ENCODE data around the gene SLC11A1.

The SLC11A1 gene

GRCh38 chr2:218387369-218388194 lies 5.5 kb downstream of the SLC11A1 start:
- H3K27me3 ChIP-seq (ENCODE audit: control insufficient read depth, insufficient read depth, low read length), result peaks cover 4% of the 10 kb centered on the region
- H3K9me3 ChIP-seq (replicated peaks; ENCODE audit: low read length), result no peaks in the 10 kb centered on the region
- peak overlapping the region; percentile 64 for H3K4me3 ChIP-seq (ENCODE audit: low read length)
- peaks cover 8% of the 10 kb centered on the region for H3K4me1 ChIP-seq (ENCODE audit: control insufficient read depth, insufficient read depth, low read length)
- H3K4me2 ChIP-seq (ENCODE audit: low read length), result peak overlapping the region; percentile 80
- H3K36me3 ChIP-seq (ENCODE audit: insufficient read depth, low read length), result no peaks in the 10 kb centered on the region
- no peak overlapping the region for H3K9ac ChIP-seq (ENCODE audit: low read depth, low read length)

GRCh38 chr2:218389333-218390150 lies 7.5 kb downstream of the SLC11A1 start:
- Histone ChIP-seq H3K4me2 (ENCODE audit: low read length) (no peak overlapping the region), H3K4me3 (ENCODE audit: low read length) (no peak overlapping the region), H3K27me3 (ENCODE audit: control insufficient read depth, insufficient read depth, low read length) (no peaks in the 10 kb centered on the region), H3K4me1 (ENCODE audit: control insufficient read depth, insufficient read depth, low read length) (peaks cover 8% of the 10 kb centered on the region), H3K9me3 (replicated peaks; ENCODE audit: low read length) (no peaks in the 10 kb centered on the region), H3K9ac (ENCODE audit: low read depth, low read length) (no peak overlapping the region), H3K36me3 (ENCODE audit: insufficient read depth, low read length) (no peaks in the 10 kb centered on the region)

- H3K9ac ChIP-seq (ENCODE audit: low read depth, low read length), result no peak overlapping the region
- H3K36me3 ChIP-seq (ENCODE audit: insufficient read depth, low read length), result no peaks in the 10 kb centered on the region
- H3K4me3 ChIP-seq (ENCODE audit: low read length), result no peak overlapping the region
- H3K27me3 ChIP-seq (ENCODE audit: control insufficient read depth, insufficient read depth, low read length), result no peaks in the 10 kb centered on the region
- H3K9me3 ChIP-seq (replicated peaks; ENCODE audit: low read length), result no peaks in the 10 kb centered on the region
- no peak overlapping the region for H3K4me2 ChIP-seq (ENCODE audit: low read length)
- H3K4me1 ChIP-seq (ENCODE audit: control insufficient read depth, insufficient read depth, low read length), result peaks cover 8% of the 10 kb centered on the region
Observed at GRCh38 chr2:218391202-218391601, 9.1 kb downstream of the SLC11A1 start.

- Histone ChIP-seq H3K4me3 (ENCODE audit: low read length) (no peak overlapping the region), H3K9ac (ENCODE audit: low read depth, low read length) (no peak overlapping the region)
Observed at GRCh38 chr2:218392459-218392858, 10.4 kb downstream of the SLC11A1 start.

GRCh38 chr2:218392891-218393462 lies 10.9 kb downstream of the SLC11A1 start:
- no peak overlapping the region for H3K4me2 ChIP-seq (ENCODE audit: low read length)
- no peaks in the 10 kb centered on the region for H3K9me3 ChIP-seq (replicated peaks; ENCODE audit: low read length)
- no peak overlapping the region for H3K9ac ChIP-seq (ENCODE audit: low read depth, low read length)
- no peaks in the 10 kb centered on the region for H3K27me3 ChIP-seq (ENCODE audit: control insufficient read depth, insufficient read depth, low read length)
- no peak overlapping the region for H3K4me3 ChIP-seq (ENCODE audit: low read length)
- H3K36me3 ChIP-seq (ENCODE audit: insufficient read depth, low read length), result no peaks in the 10 kb centered on the region
- H3K4me1 ChIP-seq (ENCODE audit: control insufficient read depth, insufficient read depth, low read length), result peaks cover 16% of the 10 kb centered on the region

More at GRCh38 chr2:218392459-218392858, 10.4 kb downstream of the SLC11A1 start:
- no peaks in the 10 kb centered on the region for H3K27me3 ChIP-seq (ENCODE audit: control insufficient read depth, insufficient read depth, low read length)
- no peaks in the 10 kb centered on the region for H3K9me3 ChIP-seq (replicated peaks; ENCODE audit: low read length)
- no peak overlapping the region for H3K4me2 ChIP-seq (ENCODE audit: low read length)
- peaks cover 15% of the 10 kb centered on the region for H3K4me1 ChIP-seq (ENCODE audit: control insufficient read depth, insufficient read depth, low read length)
- no peaks in the 10 kb centered on the region for H3K36me3 ChIP-seq (ENCODE audit: insufficient read depth, low read length)

GRCh38 chr2:218393750-218394290 lies 11.7 kb downstream of the SLC11A1 start:
- Histone ChIP-seq H3K36me3 (ENCODE audit: insufficient read depth, low read length) (no peaks in the 10 kb centered on the region), H3K9ac (ENCODE audit: low read depth, low read length) (no peak overlapping the region), H3K27me3 (ENCODE audit: control insufficient read depth, insufficient read depth, low read length) (no peaks in the 10 kb centered on the region), H3K4me2 (ENCODE audit: low read length) (no peak overlapping the region), H3K4me1 (ENCODE audit: control insufficient read depth, insufficient read depth, low read length) (peaks cover 21% of the 10 kb centered on the region), H3K4me3 (ENCODE audit: low read length) (no peak overlapping the region), H3K9me3 (replicated peaks; ENCODE audit: low read length) (no peaks in the 10 kb centered on the region)

- no peak overlapping the region for H3K4me3 ChIP-seq (ENCODE audit: low read length)
- no peak overlapping the region for H3K9ac ChIP-seq (ENCODE audit: low read depth, low read length)
- no peaks in the 10 kb centered on the region for H3K9me3 ChIP-seq (replicated peaks; ENCODE audit: low read length)
- H3K4me1 ChIP-seq (ENCODE audit: control insufficient read depth, insufficient read depth, low read length), result peaks cover 26% of the 10 kb centered on the region
- no peaks in the 10 kb centered on the region for H3K27me3 ChIP-seq (ENCODE audit: control insufficient read depth, insufficient read depth, low read length)
- H3K4me2 ChIP-seq (ENCODE audit: low read length), result no peak overlapping the region
- no peaks in the 10 kb centered on the region for H3K36me3 ChIP-seq (ENCODE audit: insufficient read depth, low read length)
Observed at GRCh38 chr2:218394298-218395089, 12.4 kb downstream of the SLC11A1 start.

GRCh38 chr2:218395090-218395444 lies 13.0 kb downstream of the SLC11A1 start:
- no peak overlapping the region for H3K9ac ChIP-seq (ENCODE audit: low read depth, low read length)
- H3K4me2 ChIP-seq (ENCODE audit: low read length), result no peak overlapping the region
- H3K4me3 ChIP-seq (ENCODE audit: low read length), result no peak overlapping the region
- H3K4me1 ChIP-seq (ENCODE audit: control insufficient read depth, insufficient read depth, low read length), result peaks cover 26% of the 10 kb centered on the region
- H3K36me3 ChIP-seq (ENCODE audit: insufficient read depth, low read length), result no peaks in the 10 kb centered on the region
- H3K9me3 ChIP-seq (replicated peaks; ENCODE audit: low read length), result no peaks in the 10 kb centered on the region
- no peaks in the 10 kb centered on the region for H3K27me3 ChIP-seq (ENCODE audit: control insufficient read depth, insufficient read depth, low read length)

- Histone ChIP-seq H3K36me3 (ENCODE audit: insufficient read depth, low read length) (no peaks in the 10 kb centered on the region), H3K27me3 (ENCODE audit: control insufficient read depth, insufficient read depth, low read length) (no peaks in the 10 kb centered on the region), H3K4me2 (ENCODE audit: low read length) (peak overlapping the region; percentile 93), H3K9me3 (replicated peaks; ENCODE audit: low read length) (no peaks in the 10 kb centered on the region), H3K9ac (ENCODE audit: low read depth, low read length) (peak overlapping the region; percentile 91), H3K4me1 (ENCODE audit: control insufficient read depth, insufficient read depth, low read length) (peaks cover 26% of the 10 kb centered on the region), H3K4me3 (ENCODE audit: low read length) (peak overlapping the region; percentile 86)
Observed at GRCh38 chr2:218395456-218395825, 13.4 kb downstream of the SLC11A1 start.

- Histone ChIP-seq H3K4me1 (ENCODE audit: control insufficient read depth, insufficient read depth, low read length) (peaks cover 27% of the 10 kb centered on the region), H3K27me3 (ENCODE audit: control insufficient read depth, insufficient read depth, low read length) (no peaks in the 10 kb centered on the region), H3K4me2 (ENCODE audit: low read length) (peak overlapping the region; percentile 93), H3K36me3 (ENCODE audit: insufficient read depth, low read length) (no peaks in the 10 kb centered on the region), H3K4me3 (ENCODE audit: low read length) (peak overlapping the region; percentile 86), H3K9me3 (replicated peaks; ENCODE audit: low read length) (no peaks in the 10 kb centered on the region), H3K9ac (ENCODE audit: low read depth, low read length) (peak overlapping the region; percentile 91)
Observed at GRCh38 chr2:218395826-218396687, 14.0 kb downstream of the SLC11A1 start.
